ENCODE results near the gene ZNF333. TPM values are rescaled to one million over a fixed set of nuclear protein-coding genes. Genes with fewer than 3 reads are reported as not detected.

The ZNF333 gene
- total RNA-seq, 1 donor from 2014 or later, result 20.4 TPM

DNA sequence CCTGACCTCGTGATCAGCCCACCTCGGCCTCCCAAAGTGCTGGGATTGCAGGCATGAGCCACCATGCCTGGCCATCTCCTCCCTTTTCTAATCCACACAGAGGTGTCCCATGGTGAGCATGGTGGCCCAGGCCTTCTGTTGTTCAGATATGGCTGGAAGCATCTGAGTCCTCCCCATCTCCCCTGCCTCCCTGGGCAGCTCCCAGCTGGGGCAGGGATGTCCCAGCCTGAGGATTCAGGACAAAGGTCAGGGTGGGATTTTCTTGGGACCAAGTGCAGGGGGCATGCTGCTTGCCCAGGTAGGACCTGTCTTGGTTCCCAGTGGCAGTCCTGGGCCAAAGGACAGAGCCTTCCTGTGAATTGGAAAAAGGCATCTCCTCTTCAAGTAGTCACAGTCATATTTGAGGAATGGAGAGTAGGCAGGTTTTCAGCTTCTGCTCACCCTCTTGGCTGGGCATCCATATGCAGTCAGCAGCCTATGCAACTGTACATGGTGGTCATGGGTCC is 77.7 kb downstream of the ZNF333 start:
- Histone ChIP-seq H3K27me3 (no peaks in the 10 kb centered on the region), H3K79me2 (ENCODE audit: low read depth) (no peaks in the 10 kb centered on the region), H3K27ac (no peak overlapping the region), H2AFZ (replicated peaks) (no peak overlapping the region), H4K20me1 (ENCODE audit: low read depth) (no peaks in the 10 kb centered on the region), H3K9ac (no peak overlapping the region), H3K4me3 (no peak overlapping the region), H3K4me2 (no peak overlapping the region), H3F3A (ENCODE audit: low read depth) (no peaks in the 10 kb centered on the region), H3K36me3 (no peaks in the 10 kb centered on the region), H3K4me1 (no peaks in the 10 kb centered on the region), H3K9me3 (ENCODE audit: low read depth) (no peaks in the 10 kb centered on the region)
- Mint-ChIP-seq H3K36me3 (no peaks in the 10 kb centered on the region), H3K4me1 (peaks cover 3% of the 10 kb centered on the region), H3K9me3 (peaks cover 5% of the 10 kb centered on the region), H3K4me3 (no peak overlapping the region), H3K27ac (no peak overlapping the region), H3K27me3 (ENCODE audit: insufficient read depth, low read depth) (peaks cover 7% of the 10 kb centered on the region)
- no peak for DNase-seq (ENCODE audit: low spot score)
- TF ChIP-seq EZH2phosphoT487 (IDR thresholded peaks at IDR 0.05) (no peak), EZH2 (IDR thresholded peaks at IDR 0.05) (no peak)
- TF ChIP-seq, protein P1, sequence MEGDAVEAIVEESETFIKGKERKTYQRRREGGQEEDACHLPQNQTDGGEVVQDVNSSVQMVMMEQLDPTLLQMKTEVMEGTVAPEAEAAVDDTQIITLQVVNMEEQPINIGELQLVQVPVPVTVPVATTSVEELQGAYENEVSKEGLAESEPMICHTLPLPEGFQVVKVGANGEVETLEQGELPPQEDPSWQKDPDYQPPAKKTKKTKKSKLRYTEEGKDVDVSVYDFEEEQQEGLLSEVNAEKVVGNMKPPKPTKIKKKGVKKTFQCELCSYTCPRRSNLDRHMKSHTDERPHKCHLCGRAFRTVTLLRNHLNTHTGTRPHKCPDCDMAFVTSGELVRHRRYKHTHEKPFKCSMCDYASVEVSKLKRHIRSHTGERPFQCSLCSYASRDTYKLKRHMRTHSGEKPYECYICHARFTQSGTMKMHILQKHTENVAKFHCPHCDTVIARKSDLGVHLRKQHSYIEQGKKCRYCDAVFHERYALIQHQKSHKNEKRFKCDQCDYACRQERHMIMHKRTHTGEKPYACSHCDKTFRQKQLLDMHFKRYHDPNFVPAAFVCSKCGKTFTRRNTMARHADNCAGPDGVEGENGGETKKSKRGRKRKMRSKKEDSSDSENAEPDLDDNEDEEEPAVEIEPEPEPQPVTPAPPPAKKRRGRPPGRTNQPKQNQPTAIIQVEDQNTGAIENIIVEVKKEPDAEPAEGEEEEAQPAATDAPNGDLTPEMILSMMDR (IDR thresholded peaks at IDR 0.05), result no peak

DNA sequence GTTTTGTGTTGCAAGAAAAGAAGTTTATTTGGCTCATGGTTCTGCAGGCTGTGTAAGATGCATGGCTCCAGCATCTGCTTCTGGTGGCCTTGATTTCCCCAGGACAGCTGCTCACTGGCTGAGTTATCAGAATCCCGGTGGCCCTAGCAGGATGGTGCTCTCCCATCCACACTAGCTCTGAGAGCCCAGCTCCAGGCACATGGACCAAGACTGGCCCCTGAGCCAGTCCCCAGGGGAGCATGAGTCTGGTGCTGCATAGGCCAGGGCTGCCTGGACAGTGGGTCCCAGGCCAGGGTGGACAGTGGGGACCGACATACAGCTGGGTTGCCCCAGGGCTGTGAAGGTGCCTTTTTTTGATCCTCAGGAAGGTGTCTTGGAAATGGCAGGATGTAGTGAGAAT is 78.2 kb downstream of the ZNF333 start:
- no peak for DNase-seq (ENCODE audit: low spot score)
- Mint-ChIP-seq H3K4me3 (no peak overlapping the region), H3K36me3 (no peaks in the 10 kb centered on the region), H3K27ac (no peak overlapping the region), H3K4me1 (peaks cover 3% of the 10 kb centered on the region), H3K27me3 (ENCODE audit: insufficient read depth, low read depth) (peaks cover 7% of the 10 kb centered on the region), H3K9me3 (peaks cover 5% of the 10 kb centered on the region)
- H3K4me1 ChIP-seq, result no peaks in the 10 kb centered on the region
- H2AFZ ChIP-seq (replicated peaks), result no peak overlapping the region
- H3K79me2 ChIP-seq (ENCODE audit: low read depth), result no peaks in the 10 kb centered on the region
- no peak overlapping the region for H3K4me3 ChIP-seq
- no peaks in the 10 kb centered on the region for H3K27me3 ChIP-seq
- H3K27ac ChIP-seq, result no peak overlapping the region
- no peak for TF ChIP-seq EZH2phosphoT487 (IDR thresholded peaks at IDR 0.05)
- TF ChIP-seq EZH2 (IDR thresholded peaks at IDR 0.05), result no peak
- H3K9ac ChIP-seq, result no peak overlapping the region
- no peak overlapping the region for H3K4me2 ChIP-seq
- H3F3A ChIP-seq (ENCODE audit: low read depth), result no peaks in the 10 kb centered on the region
- no peaks in the 10 kb centered on the region for H3K9me3 ChIP-seq (ENCODE audit: low read depth)
- no peaks in the 10 kb centered on the region for H3K36me3 ChIP-seq
- H4K20me1 ChIP-seq (ENCODE audit: low read depth), result no peaks in the 10 kb centered on the region

DNA sequence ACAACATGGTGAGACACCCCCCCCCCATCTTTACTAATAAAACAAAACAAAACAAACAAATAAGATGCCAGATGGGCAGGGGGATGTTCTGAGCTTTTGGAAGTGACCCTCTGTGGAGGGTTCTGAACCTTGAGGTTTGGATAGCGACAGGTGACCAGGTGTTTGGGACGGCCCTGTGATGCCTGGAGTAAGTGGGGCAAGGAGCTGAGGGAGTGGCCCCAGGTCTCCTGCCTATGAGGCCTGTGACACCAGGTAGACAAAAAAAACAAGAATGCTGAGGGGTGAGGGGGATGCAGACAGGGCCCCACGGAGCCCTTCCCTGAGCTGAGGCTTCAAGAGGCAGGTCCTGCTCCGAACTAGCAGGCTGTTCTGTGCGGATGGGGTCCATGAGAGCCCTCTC is 79.4 kb downstream of the ZNF333 start:
- no peak overlapping the region for H3K4me3 Mint-ChIP-seq

DNA sequence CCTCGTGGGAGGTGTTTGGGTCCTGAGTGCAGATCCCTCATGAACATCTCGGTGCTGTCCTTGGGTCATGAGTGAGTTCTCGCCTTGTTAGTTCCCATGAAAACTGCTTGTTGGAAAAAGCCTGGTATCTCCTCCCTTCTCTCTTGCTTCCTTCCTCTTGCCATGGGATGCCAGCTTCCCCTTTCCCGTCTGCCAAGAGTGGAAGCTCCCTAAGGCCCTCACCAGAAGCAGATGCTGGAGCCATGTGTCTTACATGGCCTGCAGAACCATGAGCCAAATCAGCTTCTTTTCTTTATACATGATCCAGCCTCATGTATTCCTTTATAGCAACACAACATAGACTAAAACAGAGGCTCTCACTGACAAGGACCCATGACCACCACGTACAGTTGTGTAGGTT is 80.3 kb downstream of the ZNF333 start:
- no peak for DNase-seq (ENCODE audit: low spot score)
- Histone ChIP-seq H3K9me3 (ENCODE audit: low read depth) (no peaks in the 10 kb centered on the region), H3K4me1 (no peaks in the 10 kb centered on the region), H2AFZ (replicated peaks) (no peak overlapping the region), H3K9ac (no peak overlapping the region), H3K4me2 (no peak overlapping the region), H3F3A (ENCODE audit: low read depth) (no peaks in the 10 kb centered on the region), H3K79me2 (ENCODE audit: low read depth) (no peaks in the 10 kb centered on the region), H4K20me1 (ENCODE audit: low read depth) (no peaks in the 10 kb centered on the region), H3K27ac (no peak overlapping the region), H3K4me3 (no peak overlapping the region), H3K36me3 (no peaks in the 10 kb centered on the region), H3K27me3 (peaks cover 2% of the 10 kb centered on the region)
- no peak overlapping the region for H3K27ac Mint-ChIP-seq
- H3K4me1 Mint-ChIP-seq, result peaks cover 3% of the 10 kb centered on the region
- H3K36me3 Mint-ChIP-seq, result no peaks in the 10 kb centered on the region
- no peaks in the 10 kb centered on the region for H3K27me3 Mint-ChIP-seq (ENCODE audit: insufficient read depth, low read depth)
- no peaks in the 10 kb centered on the region for H3K9me3 Mint-ChIP-seq
- TF ChIP-seq, protein P1 (IDR thresholded peaks at IDR 0.05), result no peak
- TF ChIP-seq EZH2 (IDR thresholded peaks at IDR 0.05), result no peak
- no peak for TF ChIP-seq EZH2phosphoT487 (IDR thresholded peaks at IDR 0.05)
- H3K4me3 Mint-ChIP-seq, result no peak overlapping the region

More for the DNA sequence above, 79.4 kb downstream of the ZNF333 start:
- Histone ChIP-seq H3K4me2 (no peak overlapping the region), H3F3A (ENCODE audit: low read depth) (no peaks in the 10 kb centered on the region), H3K4me3 (no peak overlapping the region), H2AFZ (replicated peaks) (no peak overlapping the region), H4K20me1 (ENCODE audit: low read depth) (no peaks in the 10 kb centered on the region), H3K27ac (no peak overlapping the region), H3K9ac (no peak overlapping the region), H3K4me1 (no peaks in the 10 kb centered on the region), H3K9me3 (ENCODE audit: low read depth) (no peaks in the 10 kb centered on the region), H3K36me3 (no peaks in the 10 kb centered on the region), H3K79me2 (ENCODE audit: low read depth) (no peaks in the 10 kb centered on the region), H3K27me3 (no peaks in the 10 kb centered on the region)
- Mint-ChIP-seq H3K9me3 (peaks cover 1% of the 10 kb centered on the region), H3K36me3 (no peaks in the 10 kb centered on the region), H3K27ac (no peak overlapping the region), H3K4me1 (peaks cover 3% of the 10 kb centered on the region), H3K27me3 (ENCODE audit: insufficient read depth, low read depth) (peaks cover 3% of the 10 kb centered on the region)
- no peak for DNase-seq (ENCODE audit: low spot score)
- TF ChIP-seq EZH2 (IDR thresholded peaks at IDR 0.05) (no peak), EZH2phosphoT487 (IDR thresholded peaks at IDR 0.05) (no peak)
- TF ChIP-seq, protein P1 (IDR thresholded peaks at IDR 0.05), result no peak
